ENCODE measurements around the gene TMC7. TPM values are rescaled to one million over a fixed set of nuclear protein-coding genes. Genes with fewer than 3 reads are reported as not detected.

The TMC7 gene
- total and polyA plus RNA-seq, 2 of the 13 experiments (the other 11 are each of a cell fraction or from before 2014, with no cell fraction given): 1.2 to 5.1 TPM

DNA sequence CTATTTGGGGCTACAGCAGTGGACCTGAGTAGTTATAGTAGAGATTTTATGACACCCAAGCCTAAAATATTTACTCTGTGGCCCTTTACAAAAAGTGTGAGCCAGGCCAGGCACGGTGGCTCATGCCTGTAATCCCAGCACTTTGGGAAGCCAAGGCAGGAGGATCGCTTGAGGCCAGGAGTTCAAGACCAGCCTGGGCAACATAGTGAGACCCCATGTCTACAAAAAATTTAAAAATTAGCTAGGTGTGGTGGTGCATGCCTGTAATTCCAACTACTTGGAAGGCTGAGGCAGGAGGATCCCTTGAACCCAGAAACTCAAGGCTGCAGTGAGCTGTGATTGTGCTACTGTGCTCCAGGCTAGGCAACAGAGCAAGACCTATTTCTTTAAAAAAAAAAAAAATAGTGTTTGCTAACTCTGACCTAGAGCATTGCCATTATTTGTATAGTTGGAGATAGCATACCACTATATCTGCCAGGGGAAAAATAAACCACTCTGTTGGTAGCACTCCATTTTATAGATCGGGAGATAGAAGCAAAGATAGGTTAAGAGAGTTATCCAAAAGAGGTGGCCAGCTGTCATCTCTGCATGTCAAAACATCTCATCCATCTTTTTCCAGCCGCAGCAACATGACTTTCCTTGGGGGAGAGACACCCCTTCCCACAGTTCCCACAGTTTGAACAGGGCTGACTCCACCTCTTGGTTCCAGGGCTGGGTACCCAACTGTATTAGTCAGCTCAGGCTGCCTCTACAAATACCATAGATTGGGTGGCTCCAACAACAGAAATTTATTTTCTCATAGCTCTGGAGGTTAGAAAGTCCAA, 127.0 kb downstream of the TMC7 start (continued):
- TF ChIP-seq, protein P1, sequence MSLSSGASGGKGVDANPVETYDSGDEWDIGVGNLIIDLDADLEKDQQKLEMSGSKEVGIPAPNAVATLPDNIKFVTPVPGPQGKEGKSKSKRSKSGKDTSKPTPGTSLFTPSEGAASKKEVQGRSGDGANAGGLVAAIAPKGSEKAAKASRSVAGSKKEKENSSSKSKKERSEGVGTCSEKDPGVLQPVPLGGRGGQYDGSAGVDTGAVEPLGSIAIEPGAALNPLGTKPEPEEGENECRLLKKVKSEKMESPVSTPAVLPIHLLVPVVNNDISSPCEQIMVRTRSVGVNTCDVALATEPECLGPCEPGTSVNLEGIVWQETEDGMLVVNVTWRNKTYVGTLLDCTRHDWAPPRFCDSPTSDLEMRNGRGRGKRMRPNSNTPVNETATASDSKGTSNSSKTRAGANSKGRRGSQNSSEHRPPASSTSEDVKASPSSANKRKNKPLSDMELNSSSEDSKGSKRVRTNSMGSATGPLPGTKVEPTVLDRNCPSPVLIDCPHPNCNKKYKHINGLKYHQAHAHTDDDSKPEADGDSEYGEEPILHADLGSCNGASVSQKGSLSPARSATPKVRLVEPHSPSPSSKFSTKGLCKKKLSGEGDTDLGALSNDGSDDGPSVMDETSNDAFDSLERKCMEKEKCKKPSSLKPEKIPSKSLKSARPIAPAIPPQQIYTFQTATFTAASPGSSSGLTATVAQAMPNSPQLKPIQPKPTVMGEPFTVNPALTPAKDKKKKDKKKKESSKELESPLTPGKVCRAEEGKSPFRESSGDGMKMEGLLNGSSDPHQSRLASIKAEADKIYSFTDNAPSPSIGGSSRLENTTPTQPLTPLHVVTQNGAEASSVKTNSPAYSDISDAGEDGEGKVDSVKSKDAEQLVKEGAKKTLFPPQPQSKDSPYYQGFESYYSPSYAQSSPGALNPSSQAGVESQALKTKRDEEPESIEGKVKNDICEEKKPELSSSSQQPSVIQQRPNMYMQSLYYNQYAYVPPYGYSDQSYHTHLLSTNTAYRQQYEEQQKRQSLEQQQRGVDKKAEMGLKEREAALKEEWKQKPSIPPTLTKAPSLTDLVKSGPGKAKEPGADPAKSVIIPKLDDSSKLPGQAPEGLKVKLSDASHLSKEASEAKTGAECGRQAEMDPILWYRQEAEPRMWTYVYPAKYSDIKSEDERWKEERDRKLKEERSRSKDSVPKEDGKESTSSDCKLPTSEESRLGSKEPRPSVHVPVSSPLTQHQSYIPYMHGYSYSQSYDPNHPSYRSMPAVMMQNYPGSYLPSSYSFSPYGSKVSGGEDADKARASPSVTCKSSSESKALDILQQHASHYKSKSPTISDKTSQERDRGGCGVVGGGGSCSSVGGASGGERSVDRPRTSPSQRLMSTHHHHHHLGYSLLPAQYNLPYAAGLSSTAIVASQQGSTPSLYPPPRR (CRISPR knock-in tag; IDR thresholded peaks at IDR 0.05; ENCODE audit: borderline replicate concordance): peak; percentile 33; the same call in 1 of the 2 replicates
- TF ChIP-seq, protein P2, sequence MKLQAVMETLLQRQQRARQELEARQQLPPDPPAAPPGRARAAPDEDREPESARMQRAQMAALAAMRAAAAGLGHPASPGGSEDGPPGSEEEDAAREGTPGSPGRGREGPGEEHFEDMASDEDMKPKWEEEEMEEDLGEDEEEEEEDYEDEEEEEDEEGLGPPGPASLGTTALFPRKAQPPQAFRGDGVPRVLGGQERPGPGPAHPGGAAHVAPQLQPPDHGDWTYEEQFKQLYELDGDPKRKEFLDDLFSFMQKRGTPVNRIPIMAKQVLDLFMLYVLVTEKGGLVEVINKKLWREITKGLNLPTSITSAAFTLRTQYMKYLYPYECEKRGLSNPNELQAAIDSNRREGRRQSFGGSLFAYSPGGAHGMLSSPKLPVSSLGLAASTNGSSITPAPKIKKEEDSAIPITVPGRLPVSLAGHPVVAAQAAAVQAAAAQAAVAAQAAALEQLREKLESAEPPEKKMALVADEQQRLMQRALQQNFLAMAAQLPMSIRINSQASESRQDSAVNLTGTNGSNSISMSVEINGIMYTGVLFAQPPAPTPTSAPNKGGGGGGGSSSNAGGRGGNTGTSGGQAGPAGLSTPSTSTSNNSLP (IDR thresholded peaks at IDR 0.05; ENCODE audit: low read depth, low read length): peak; percentile 84
- no peak for TF ChIP-seq TSC22D2 (CRISPR knock-in tag; IDR thresholded peaks at IDR 0.05; ENCODE audit: borderline replicate concordance)
- 0 out of 2 replicates have a peak, but pooled peaks have one; percentile 55 for TF ChIP-seq ZFP36L1 (CRISPR knock-in tag; IDR thresholded peaks at IDR 0.05)
- no peak for TF ChIP-seq ZNF441 (CRISPR knock-in tag; IDR thresholded peaks at IDR 0.05; ENCODE audit: borderline replicate concordance)
- peak; percentile 50; the same call in 1 of the 2 replicates for TF ChIP-seq ZNF263 (CRISPR knock-in tag; IDR thresholded peaks at IDR 0.05)
- peak; percentile 44; the same call in 1 of the 2 replicates for TF ChIP-seq PRDM15 (CRISPR knock-in tag; IDR thresholded peaks at IDR 0.05)
